HEK293T (cell line): ENCODE data around the gene ZFYVE21.

Experiments
- ARNT ChIP-seq: fragments of 450-650 bp; IDR thresholded peaks from 2 replicates; pipeline ENCODE4 v1.6.1; 2017; ENCODE audit warnings: mild to moderate bottlenecking
- BHLHE40 ChIP-seq: fragments of 450-650 bp; IDR thresholded peaks from 2 replicates; pipeline ENCODE4 v1.6.1; 2016; ENCODE audit warnings: mild to moderate bottlenecking, moderate library complexity, borderline replicate concordance
- FOXA1 ChIP-seq: fragments of 450-650 bp; IDR thresholded peaks from 2 replicates; pipeline ENCODE4 v1.6.1; 2016; ENCODE audit warnings: mild to moderate bottlenecking
- L3MBTL2 ChIP-seq: fragments of 450-650 bp; conservative IDR thresholded peaks from 2 replicates; pipeline ENCODE4 v1.6.1; 2016; ENCODE audit warnings: mild to moderate bottlenecking
- SP1 ChIP-seq: fragments of 450-650 bp; IDR thresholded peaks from 2 replicates; pipeline ENCODE4 v1.6.1; 2017
- SUZ12 ChIP-seq: fragments of 450-650 bp; IDR thresholded peaks from 2 replicates; pipeline ENCODE4 v1.6.1; 2016; ENCODE audit warnings: mild to moderate bottlenecking
- TARDBP ChIP-seq: fragments of 450-650 bp; IDR thresholded peaks from 2 replicates; pipeline ENCODE4 v1.6.1; 2016

- TF ChIP-seq BHLHE40 (no peak), L3MBTL2 (no peak), FOXA1 (no peak), ARNT (no peak), SP1 (no peak), SUZ12 (no peak), TARDBP (no peak)
Observed at GRCh38 chr14:103671911-103672310, 43.7 kb upstream of the ZFYVE21 start.
